H54 (cell line): ENCODE data around the gene TAS2R9.

Source experiments
- DNase-seq: peaks from one replicate; pipeline ENCODE4 v3.0.0; 2011; ENCODE audit warnings: low spot score, mixed read lengths; ENCODE audit not compliant: insufficient read length
- FAIRE-seq: peaks from 3 replicates; lab custom pipeline; 2011; peaks lifted over from hg19 to GRCh38; lab: Jason Lieb, UNC
- POLR2A ChIP-seq: IDR thresholded peaks from 2 replicates; pipeline ENCODE4 v1.6.1; 2011; ENCODE audit warnings: low read depth, mild to moderate bottlenecking, low read length

Gene TAS2R9, protein sequence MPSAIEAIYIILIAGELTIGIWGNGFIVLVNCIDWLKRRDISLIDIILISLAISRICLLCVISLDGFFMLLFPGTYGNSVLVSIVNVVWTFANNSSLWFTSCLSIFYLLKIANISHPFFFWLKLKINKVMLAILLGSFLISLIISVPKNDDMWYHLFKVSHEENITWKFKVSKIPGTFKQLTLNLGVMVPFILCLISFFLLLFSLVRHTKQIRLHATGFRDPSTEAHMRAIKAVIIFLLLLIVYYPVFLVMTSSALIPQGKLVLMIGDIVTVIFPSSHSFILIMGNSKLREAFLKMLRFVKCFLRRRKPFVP

DNA sequence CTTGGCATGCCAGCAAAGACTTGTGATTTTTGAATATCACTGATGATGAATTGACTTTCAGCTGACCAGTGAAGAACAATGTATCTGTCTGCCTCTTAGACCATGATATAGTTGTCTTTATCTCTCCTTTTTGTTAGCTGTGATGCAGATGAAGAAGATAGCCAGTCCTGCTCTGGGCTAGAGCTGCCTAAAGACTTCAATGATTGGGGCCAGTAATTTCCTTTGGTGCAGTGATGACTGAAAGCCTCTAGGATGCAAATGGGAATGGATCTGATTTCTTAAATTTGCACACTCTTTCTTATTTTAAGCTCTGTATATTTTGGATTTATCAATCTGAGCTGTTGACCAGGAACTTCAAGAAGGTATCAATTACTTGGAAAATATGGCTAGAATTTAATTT lies at the start of gene TAS2R9:
Gene TAS2R9 (minus strand): TSS at position 101 of the 400 bp plus-strand sequence. CDS start 93 bp downstream, at position 8.
- TF ChIP-seq POLR2A: no peak
- DNase-seq (no peak), FAIRE-seq (no peak)

DNA sequence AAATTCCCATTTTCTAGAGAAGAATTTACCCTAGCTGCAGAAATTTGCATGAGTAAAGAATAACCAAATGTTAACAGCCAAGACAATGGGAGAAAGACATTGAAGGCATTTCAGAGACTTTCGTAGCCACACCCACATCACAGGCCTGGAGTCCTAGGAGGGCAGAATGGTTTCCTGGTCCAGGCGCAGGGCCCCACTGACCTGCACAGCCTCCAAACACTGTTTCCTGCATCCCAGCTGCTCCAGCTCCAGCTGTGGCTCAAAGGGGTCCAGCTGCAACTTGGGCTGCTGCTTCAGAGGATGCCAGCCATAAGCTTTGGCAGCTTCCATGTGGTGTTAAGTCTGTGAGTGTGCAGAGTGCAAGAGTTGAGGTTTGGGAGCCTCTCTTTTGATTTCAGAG lies 45.8 kb upstream of the TAS2R9 start:
- no peak for FAIRE-seq
- TF ChIP-seq POLR2A: no peak
- DNase-seq: no peak

DNA sequence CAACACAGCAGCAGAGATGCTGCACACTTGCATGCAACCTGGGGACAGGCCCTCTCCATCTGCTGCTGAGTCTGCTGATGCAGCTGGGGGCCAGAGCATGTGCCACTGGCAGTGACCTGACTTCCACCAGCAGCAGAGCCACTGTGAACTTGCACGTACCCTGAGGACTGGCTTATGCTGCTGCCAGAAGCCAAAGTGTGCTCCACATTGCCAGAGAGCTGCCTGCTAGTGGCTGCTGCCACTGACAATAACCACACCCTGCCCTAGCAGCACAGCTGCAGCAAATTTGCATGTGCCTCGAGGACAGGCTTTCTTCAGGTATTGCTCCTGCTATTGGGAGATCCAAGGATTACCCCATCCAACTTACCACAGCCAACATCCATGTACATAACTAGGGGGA lies 43.8 kb upstream of the TAS2R9 start:
- no peak for TF ChIP-seq POLR2A
- DNase-seq: no peak
- no peak for FAIRE-seq

DNA sequence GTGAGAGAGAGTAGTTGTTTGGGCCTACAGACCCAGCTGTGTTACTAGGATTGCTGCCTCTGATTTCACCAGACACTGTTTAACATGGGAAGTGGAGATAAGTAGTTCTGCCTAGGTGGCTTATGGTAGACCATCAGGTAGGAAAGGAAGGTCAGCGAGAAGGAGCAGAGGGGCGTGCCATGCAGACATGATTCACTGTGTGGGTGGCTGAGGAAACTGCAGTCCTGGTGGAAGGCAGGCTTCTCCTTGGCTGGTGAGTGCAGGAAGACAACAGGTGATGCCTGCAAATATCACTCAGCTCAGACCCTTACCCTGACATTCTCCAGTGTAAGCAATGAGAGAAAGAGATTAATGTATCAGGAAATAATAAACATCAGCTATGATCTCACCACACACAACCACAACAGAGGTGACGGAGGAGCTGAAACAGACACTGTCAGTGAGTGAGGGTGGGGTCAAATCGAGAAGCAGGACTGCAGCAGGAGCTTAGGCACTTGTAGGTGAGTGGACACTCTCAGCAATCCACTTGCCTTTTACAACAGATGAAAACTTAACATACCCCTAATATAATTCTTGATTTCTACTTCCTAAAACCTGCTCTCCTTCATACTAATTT lies 41.4 kb upstream of the TAS2R9 start:
- DNase-seq (no peak), FAIRE-seq (no peak)

DNA sequence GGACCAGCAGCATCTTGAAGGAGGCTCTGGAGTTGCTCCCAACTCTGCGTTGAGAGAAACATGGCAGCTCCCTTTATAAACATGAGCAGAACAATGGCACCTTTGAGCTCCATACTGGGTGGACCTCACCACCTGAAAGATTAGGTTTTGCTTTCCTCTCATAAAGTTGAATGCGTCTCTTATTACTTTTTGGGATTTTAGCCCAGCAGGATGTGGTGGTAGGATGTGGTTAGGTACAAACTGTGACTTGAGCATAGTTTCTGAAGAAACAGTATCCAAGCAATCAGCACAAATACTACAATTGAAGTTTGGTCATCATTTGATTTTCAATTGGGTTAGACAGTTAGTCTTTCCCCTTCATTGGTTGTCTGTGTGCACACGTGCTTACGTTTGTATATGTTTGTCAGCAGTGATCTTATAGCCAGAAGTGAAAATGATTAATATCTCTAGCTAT lies 39.5 kb upstream of the TAS2R9 start, which contains the start of gene PRR4:
Gene PRR4 (minus strand): TSS at position 51 of the 454 bp plus-strand sequence. CDS start 38 bp downstream, at position 13.
- DNase-seq (no peak), FAIRE-seq (no peak)
- TF ChIP-seq POLR2A: no peak

More for the DNA sequence above, 41.4 kb upstream of the TAS2R9 start:
- TF ChIP-seq POLR2A: no peak

DNA sequence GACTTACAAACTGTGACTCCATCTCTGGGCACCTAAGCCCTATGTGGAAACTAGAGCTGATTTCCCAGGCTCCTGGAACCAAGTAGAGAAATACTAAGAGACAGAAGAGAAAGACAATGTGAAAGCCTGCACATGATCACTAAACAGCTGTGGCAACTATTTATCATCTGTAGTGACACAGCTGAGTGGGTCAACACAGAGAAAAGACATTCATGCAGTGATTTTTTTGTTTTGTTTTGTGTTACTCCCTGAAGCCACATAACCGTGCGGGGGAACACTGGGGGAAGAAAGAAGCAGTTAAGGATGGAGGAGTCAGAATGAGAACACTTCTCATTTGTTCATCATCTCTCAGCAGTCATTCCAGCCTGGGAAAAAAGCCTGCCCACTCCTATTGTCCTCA lies 37.8 kb upstream of the TAS2R9 start:
- FAIRE-seq (no peak), DNase-seq (no peak)
- no peak for TF ChIP-seq POLR2A

DNA sequence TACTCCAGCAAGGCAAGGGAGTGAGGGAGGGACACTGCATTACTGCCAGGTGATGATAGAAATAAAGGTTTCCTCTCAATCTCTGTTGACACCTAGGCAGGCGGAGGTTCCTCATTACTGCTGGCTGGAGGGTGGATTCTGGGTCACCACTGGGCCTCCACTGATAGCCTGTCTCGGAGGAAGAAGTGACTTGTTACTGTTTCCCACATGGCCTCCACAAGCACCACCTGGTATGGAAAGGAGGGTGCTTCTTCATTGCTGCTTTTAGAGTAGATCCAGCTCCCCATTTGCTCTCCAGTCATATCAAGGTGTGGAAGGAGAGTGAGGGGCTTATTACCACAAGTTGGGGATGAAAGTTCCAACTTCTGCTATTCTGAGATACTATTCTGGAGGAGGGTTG lies 32.9 kb upstream of the TAS2R9 start:
- TF ChIP-seq POLR2A: no peak
- DNase-seq: no peak
- no peak for FAIRE-seq

DNA sequence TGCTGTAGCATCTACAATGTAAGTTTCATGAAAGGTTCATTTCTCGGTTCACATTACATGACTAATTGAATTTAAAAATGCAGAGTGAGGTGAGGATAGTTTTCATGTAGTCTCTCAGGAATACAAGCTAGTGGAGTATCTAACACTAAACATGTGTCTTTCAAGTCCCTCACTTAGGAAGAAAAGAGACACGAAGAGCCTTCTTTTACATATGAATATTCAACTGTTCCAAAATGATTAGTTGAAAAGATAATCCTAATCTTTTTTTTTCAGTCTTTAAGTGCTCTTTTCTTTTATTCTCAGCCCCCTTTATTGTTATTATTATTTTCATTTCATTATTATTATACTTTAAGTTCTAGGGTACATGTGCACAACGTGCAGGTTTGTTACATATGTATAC lies 28.5 kb upstream of the TAS2R9 start:
- no peak for TF ChIP-seq POLR2A
- FAIRE-seq (no peak), DNase-seq (no peak)

DNA sequence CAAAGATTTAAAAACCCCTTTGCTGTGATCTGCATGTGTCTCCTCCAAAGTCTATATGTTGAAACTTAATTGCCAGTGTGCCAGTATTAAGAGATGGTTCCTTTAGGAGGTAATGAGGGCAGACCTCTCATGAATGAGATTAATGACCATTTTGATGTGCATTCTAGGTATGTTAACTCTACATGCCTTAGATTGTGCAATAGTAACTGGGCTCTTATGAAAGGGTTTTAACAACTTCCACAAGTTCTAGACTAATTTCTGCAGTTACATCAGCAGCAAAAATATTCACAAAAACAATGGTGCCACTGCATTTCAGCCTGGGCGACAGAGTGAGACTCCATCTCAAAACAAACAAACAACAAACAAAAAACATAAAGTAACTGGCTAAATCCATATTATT lies 20.0 kb upstream of the TAS2R9 start:
- TF ChIP-seq POLR2A: no peak
- FAIRE-seq (no peak), DNase-seq (no peak)

DNA sequence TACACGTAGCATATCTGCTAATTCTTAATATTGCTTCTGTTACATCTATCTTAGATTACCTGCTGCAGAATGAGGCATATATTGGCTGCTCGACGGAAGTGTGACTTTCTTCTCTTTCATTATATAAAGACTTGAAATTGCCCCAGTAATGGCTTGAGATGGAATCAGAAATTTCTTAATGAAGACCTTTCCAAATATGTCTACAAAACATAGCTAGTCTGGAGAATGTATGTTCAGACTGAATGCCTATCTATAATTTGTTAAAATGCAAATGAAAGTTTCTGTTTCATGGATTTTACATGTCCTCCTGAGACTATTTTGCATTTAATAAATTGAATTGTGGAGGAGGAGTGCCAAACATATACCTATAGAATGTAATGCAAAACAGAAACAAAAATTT lies 16.3 kb upstream of the TAS2R9 start, which contains the start of gene TAS2R10:
Gene TAS2R10 (minus strand): TSS at position 101 of the 400 bp plus-strand sequence. CDS start 89 bp downstream, at position 12.
- no peak for DNase-seq
- no peak for TF ChIP-seq POLR2A
- no peak for FAIRE-seq

DNA sequence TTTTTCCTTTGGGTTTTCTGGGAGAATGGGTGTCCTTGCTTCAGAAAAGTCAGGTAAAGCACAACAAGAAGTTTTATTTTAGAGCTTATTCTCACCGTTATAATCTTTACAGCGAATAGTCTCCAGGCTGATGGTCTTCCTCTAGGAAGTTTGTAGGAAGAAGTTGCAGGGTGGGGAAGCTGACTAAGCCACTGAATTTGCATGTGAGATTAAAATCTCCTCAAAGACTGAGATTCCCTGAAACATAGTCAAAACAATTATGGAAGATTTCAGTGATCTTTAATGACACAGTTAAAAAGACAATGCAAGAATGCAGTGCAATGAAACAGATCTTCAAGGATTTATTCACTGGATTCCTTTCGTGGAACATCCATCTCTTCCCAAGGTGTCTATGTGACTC lies 15.0 kb upstream of the TAS2R9 start:
- no peak for FAIRE-seq

DNA sequence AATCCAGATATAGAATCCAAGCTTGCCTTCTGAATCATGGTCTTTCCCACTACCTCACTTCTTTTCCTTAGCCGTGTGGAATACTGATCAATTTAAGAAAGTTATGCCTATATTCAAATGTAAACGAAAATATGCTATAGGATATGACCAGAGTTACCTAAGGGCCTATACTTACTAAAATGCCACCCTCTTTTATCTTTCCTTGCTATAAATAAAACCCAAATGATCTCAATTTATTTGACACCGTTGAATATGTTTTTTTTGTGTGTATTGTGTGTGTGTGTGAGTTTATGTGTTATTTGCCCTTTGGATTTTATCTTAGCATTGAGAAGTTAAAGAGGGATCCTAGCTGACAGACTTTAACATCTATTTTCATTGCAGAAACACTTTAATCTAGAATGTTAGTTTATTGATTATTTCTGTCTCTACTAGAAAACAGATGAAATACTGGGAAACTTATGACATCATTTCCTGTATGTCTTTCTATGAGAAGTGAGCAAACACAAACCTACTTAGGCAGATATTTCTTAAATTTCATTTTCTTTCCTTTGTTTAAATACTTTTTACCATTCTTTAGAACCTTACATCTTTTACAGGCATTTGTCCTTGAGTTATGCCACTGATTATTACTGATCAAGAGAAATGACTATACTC lies 2.0 kb upstream of the TAS2R9 start:
- peak; percentile 57 for FAIRE-seq
- TF ChIP-seq POLR2A: no peak

More for the DNA sequence above, 15.0 kb upstream of the TAS2R9 start:
- no peak for DNase-seq
- TF ChIP-seq POLR2A: no peak

DNA sequence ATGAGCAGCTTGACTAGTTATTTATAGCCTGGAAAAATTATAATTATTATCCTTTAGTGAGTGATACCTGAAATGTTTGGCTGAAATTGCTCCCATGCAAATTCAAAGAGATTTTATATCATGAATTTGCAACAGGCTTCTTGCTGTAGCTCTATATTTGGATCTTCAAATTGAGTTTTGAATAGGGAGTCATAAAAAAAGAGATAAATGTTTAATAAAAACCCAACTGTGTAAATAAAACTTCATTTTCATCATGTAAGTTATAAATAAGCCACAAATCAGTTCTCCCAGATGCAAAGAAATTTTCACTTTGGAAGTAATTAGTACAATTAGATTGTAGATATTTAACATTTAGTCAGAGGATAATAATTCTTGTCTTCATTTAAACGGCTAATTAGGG lies 2.8 kb downstream of the TAS2R9 start, which contains the start of gene TAS2R8:
Gene TAS2R8 (minus strand): TSS at position 101 of the 400 bp plus-strand sequence. CDS start 306 bp downstream, outside the sequence.
- TF ChIP-seq POLR2A: no peak
- DNase-seq: no peak
- no peak for FAIRE-seq

More for the DNA sequence above, 2.0 kb upstream of the TAS2R9 start:
- DNase-seq: no peak

DNA sequence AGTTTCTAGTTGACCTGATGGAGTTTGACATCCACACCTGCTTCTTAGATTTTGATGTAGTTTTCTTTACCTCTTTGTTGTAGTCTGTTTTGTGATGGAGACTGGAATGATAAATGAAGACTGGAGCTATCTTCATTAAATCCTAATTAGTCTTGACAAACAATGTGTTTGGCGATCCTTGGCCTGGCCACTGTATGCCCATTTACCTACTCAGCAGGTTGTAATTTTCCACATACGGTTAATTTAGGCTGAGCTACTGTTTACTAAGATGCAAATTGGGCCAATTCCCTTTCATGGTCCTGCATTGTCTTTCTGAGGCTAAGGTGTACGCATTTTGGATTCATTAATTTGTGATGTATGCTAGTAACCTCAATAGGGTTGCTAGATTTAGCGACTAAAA lies 7.4 kb downstream of the TAS2R9 start, which contains the start of gene TAS2R7:
Gene TAS2R7 (minus strand): TSS at position 41 of the 400 bp plus-strand sequence. CDS start 57 bp downstream, outside the sequence.
- TF ChIP-seq POLR2A: no peak
- FAIRE-seq (no peak), DNase-seq (no peak)
